GM18868 (cell line): ENCODE measurements around the gene BMAL1.
A peak's percentile ranks its signal among the peaks of the same experiment; 100 is the strongest.

ENCODE experiments used
- ATAC-seq: cut with Tn5 transposase; IDR thresholded peaks from one replicate; pipeline ENCODE4 v1.9.1; 2021; ENCODE audit warnings: mild to moderate bottlenecking, moderate library complexity; ENCODE audit not compliant: unreplicated experiment

BMAL1 gene

GRCh38 chr11:13260963-13261588 lies 16.5 kb upstream of the BMAL1 start:
- ATAC-seq, result no peak

DNA sequence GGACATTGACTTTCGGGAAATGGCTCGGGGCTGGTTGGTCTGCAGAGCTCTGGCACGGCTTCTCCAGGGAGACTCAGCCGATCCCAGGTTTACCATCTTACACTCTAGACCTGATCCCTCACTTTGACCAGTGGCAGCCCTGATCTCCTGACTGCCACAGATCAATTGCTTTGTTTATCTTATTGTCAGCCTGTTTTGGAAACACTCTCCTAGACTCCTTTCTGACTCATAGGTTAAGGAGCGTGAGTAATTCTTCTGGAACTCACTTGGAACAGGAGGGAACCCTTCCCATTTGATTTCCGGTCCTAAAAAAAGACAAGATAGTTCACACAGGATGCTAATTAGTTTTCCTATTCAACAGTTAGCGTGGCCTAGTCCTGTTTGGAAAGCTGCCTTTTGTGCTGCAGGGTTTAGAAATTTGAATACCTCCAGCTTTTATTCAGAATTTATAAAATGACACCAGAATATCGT lies 16.0 kb upstream of the BMAL1 start:
- ATAC-seq, result no peak

DNA sequence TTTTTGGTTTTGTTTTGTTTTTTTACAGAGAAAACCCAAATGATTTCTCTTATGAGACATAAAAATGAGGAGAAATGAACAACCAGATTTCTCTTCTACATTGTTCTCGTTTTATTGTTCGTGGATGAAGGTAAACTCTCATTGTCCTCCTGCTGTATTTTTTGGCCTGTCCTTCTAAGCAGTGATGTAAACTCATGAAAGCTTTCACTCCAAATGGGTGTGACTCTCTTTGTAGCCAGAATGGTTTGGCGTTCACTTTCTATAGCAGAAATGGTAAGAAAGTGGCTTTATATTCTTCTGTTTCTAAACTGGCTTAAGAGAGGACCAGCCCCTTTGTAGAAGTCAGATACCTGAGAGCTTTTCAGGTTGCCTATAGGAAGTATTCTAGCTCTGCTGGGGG lies 15.5 kb upstream of the BMAL1 start:
- no peak for ATAC-seq

DNA sequence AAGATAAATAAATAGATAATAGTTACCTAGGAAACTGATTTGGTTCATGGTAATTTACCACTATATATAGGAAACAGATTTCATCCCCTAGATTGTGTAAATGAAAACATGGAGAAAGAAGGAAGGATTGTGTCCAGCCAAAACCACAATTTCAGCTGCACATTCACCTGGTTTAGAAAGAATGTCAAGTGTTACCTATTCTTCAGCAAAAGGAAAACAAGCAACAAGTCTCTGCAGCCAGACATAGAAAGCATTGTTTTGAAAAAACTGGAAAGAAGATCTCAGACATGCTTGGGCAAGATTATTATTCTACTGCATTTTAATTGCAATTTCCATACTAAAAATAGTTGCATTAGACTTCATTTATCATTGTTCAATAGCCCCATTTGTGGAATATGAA lies 8.8 kb upstream of the BMAL1 start:
- ATAC-seq, result no peak

DNA sequence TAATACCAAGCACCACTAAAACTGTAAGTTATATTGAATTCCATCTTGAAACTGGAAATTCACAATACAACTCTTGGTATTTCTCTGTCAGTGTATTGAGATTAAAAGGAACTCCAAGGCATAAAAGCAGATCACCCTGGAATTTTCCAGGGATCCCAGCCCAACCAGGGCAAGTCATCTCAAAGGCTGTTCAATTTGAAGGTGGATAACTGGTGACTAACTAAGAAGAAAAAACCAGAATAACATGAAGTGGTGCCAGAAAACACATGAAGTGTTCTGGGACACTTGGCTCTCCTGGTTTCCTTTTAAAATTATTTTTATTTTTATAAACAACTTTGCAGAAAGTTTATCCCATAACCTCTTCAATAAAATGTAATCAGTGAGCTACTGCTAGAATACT lies 7.8 kb upstream of the BMAL1 start:
- no peak for ATAC-seq

DNA sequence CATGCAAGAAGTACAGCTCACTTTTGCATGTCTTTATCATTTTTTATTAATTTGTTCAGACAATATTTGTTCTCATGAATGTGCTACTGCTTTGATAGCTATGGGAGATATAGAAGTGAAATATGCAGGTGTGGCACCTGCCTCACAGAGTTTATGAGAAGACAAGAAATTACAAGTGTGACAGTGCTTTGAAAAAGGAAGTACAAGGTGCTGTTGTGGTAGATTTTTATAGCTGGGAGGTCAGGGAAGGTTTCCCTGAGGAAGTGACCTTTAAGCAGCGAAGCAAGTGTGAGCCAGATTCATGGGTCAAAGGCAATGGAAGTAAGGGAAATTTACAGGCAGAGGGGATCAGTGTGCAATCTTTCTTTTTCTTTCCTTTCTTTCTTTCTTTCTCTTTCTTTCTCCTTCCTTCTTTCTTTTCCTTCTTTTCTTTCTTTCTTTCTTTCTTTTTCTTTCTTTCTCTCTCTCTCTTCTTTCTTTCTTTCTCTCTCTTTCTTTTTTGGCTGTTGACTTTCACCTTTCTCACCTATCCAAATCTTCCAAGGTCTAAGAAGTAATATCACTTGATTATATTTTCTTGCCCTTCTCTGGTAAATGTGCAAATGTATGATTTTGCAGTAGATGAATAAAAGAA lies 6.4 kb upstream of the BMAL1 start:
- no peak for ATAC-seq

DNA sequence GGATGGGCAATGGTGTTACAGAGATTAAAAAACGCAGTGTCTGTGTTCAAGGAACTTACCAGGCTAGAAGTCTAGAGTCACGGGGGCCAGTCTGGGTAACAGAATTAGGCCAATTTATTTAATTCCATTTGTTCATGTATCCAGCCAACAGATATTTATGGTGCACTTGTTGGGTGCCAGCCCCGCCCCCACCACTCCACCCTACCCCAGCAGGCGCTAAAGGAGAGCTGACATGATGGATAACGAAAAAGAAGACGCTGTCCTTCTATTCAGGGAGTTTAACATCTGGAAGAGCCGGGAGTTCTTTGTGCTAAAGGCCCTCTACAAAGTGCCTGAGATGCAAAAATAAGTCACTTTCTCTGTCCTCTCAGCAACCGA lies 1.1 kb upstream of the BMAL1 start:
- no peak for ATAC-seq

- peak; percentile 91 for ATAC-seq
Measured at GRCh38 chr11:13276832-13277767, 490 bp upstream of the BMAL1 start.

- ATAC-seq, result no peak
Measured at GRCh38 chr11:13278609-13279486, 1.3 kb downstream of the BMAL1 start.

GRCh38 chr11:13279487-13279834 lies 1.9 kb downstream of the BMAL1 start:
- ATAC-seq, result no peak

- ATAC-seq, result no peak
Measured at GRCh38 chr11:13280092-13280722, 2.6 kb downstream of the BMAL1 start.

- ATAC-seq, result no peak
Measured at GRCh38 chr11:13280777-13281176, 3.2 kb downstream of the BMAL1 start.

- ATAC-seq, result no peak
Measured at GRCh38 chr11:13283636-13284035, 6.0 kb downstream of the BMAL1 start.

GRCh38 chr11:13284776-13285588 lies 7.4 kb downstream of the BMAL1 start:
- ATAC-seq, result no peak

GRCh38 chr11:13286279-13286821 lies 8.8 kb downstream of the BMAL1 start:
- ATAC-seq, result no peak

GRCh38 chr11:13287036-13287435 lies 9.4 kb downstream of the BMAL1 start:
- ATAC-seq, result no peak

- no peak for ATAC-seq
Measured at GRCh38 chr11:13287681-13288080, 10.1 kb downstream of the BMAL1 start.

DNA sequence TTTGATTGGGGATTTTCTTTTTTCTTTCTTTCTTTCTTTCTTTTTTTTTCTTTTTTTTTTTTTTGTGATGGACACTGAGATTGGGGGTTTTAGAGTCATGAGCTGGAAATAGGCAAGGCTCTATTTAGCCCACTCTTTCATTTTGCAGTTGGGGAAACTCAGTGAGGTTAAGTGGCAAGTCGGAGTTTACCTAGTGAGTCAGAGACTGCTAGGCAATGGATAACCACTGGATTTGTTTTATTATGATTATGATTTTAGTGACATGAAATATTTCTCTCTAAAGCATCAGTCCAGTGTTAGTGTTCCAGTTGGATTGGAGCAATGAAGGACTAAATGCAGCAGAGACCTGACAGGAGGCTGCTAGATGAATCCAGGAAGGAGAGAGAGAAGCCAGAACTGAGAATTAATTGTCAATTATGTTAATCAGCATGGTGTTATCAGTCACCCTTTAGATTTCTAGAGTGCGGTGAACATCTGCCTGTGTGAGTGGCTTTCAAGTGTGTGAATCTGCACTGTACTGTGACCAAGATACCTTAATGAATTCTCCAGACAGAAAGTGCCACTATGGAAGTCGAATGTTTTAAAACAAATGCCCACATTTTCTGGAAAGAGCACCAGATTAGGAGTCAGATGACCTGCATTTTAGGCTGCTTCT lies 10.9 kb downstream of the BMAL1 start:
- ATAC-seq, result no peak

DNA sequence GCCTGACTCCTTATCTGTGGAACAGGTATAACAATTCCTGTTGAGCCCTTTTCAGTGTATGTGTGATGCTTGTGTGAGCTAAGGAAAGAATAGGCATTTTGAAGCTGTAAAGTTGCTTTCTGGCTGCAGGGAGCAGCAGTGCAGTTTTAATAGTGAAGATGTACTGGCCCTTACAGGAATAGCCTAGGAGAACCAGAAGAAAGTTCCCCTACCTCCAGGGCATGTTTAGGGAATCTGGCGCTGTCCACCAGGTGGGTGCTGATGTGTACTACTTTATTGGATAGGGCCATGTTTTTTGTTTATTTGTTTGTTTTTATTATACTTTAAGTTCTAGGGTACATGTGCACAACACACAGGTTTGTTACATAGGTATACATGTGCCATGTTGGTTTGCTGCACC lies 11.5 kb downstream of the BMAL1 start:
- no peak for ATAC-seq
